Astrocyte of the spinal cord (primary cell): ENCODE data around the gene SEPTIN14.
"Not testable (repeated sequence)": the region's sequence is repeated elsewhere in the genome, so short reads cannot be mapped to it uniquely, and the experiment has no call there.

Experiments used
- DNase-seq: peaks from one replicate; pipeline ENCODE4 v3.0.0; 2011; ENCODE audit warnings: low read depth, low spot score
- H3K4me3 ChIP-seq: 2 replicates; pipeline ENCODE4 v1.5.1; 2011; ENCODE audit warnings: low read depth, mild to moderate bottlenecking, low read length, moderate library complexity
- CTCF ChIP-seq: IDR thresholded peaks from 2 replicates; pipeline ENCODE4 v1.5.1; 2012; ENCODE audit warnings: low read depth, mild to moderate bottlenecking, low read length, inconsistent platforms
- in situ Hi-C: cut with HindIII; loops from 2 replicates; pipeline ENCODE4 v1.10.0; 2017; ENCODE audit warnings: low sequenced_read_pairs

The SEPTIN14 gene

DNA sequence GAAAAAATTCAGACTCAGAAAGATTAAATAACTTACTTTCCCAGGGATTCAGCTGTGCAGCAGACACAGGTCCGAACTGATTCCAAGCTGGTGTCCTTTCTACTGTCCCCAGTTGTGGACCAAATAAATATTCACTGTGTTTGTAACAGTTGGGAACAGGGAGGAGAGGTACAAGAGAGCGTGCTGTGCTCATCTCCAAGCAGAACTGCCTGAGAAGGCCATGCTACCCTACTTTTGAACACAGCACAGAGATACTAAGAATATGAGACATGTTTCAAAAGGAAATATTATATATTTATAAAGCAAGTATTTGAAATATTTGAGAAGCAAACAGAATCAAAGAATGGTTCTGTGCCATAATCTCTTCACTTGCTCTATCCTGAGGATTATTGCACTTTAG lies at the start of gene SEPTIN14:
Gene SEPTIN14 (minus strand): TSS at position 101 of the 400 bp plus-strand sequence. CDS start 756 bp downstream, outside the sequence.
- DNase-seq, H3K4me3 ChIP-seq, in situ Hi-C loops: not testable (repeated sequence)

DNA sequence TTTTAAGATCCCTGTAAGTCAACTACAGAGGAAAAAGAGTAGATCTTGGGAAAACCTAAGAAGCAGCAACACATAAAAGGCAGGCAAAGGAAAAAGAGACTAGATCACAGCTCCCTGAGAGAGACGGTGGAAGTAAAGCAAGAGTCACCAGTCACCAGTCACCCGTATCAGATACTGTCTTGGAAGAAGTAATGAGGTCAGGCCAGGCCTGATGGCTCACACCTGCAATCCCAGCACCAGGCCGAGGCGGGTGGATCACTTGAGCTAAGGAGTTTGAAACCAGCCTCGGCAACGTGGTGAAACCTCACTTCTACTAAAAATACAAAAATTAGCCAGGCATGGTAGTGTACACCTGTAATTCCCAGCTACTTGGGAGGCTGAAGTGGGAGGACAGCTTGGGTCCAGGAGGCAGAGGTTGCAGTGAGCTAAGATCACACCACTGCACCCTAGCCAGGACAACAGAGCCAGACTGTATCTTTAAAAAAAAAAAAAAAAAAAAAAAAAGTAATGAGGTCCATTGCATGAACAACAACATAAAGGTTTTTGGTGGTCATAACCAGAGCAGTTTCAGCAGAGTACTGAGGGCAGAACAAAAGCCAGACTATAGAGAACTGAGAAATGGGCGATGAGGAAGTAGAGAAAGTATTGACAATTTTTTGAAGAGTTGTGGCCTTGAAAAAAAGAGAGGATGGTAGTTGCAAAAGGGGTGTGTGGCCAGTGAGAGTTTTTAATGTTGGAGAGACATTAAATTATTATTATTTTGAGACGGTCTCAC lies 41.6 kb upstream of the SEPTIN14 start:
- no peak for DNase-seq
- TF ChIP-seq CTCF = no peak
- in situ Hi-C loops = no loop called here

GRCh38 chr7:55901059-55901458 lies 38.5 kb upstream of the SEPTIN14 start:
- DNase-seq, H3K4me3 ChIP-seq, in situ Hi-C loops: not testable (repeated sequence)

More for the DNA sequence above, 41.6 kb upstream of the SEPTIN14 start:
- H3K4me3 ChIP-seq = no peak overlapping the region

- TF ChIP-seq CTCF = no peak
- in situ Hi-C loops = no loop called here
- H3K4me3 ChIP-seq = no peak overlapping the region
- DNase-seq = no peak
Measured at GRCh38 chr7:55898287-55898686, 35.7 kb upstream of the SEPTIN14 start.

DNA sequence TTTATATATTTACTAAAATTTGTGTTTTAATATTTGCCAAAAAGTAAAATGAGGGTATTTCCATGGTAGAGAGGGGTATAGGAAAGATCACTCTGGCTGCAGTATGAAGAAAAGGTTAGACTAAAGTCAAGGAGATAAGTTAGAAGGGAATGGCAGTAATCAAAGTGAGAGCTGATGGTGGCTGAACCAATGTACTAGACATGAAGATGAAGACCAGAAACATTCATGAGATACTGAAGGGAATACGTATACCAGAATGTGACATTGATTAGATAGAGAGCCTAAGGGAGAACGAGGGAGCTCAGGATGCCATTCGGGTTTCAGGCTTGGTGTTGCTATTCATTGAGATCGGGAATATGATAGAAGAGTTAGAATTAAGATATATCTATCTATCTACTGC lies 32.5 kb upstream of the SEPTIN14 start:
- H3K4me3 ChIP-seq = no peak overlapping the region
- in situ Hi-C loops = no loop called here
- no peak for DNase-seq
- TF ChIP-seq CTCF = no peak

- in situ Hi-C loops = no loop called here
- DNase-seq = no peak
- TF ChIP-seq CTCF = no peak
- no peak overlapping the region for H3K4me3 ChIP-seq
Measured at GRCh38 chr7:55893940-55894339, 31.4 kb upstream of the SEPTIN14 start.

GRCh38 chr7:55888378-55888777 lies 25.8 kb upstream of the SEPTIN14 start:
- DNase-seq, in situ Hi-C loops: not testable (repeated sequence)
- peak overlapping the region; percentile 59 for H3K4me3 ChIP-seq

GRCh38 chr7:55887821-55888247 lies 25.3 kb upstream of the SEPTIN14 start:
- no peak for TF ChIP-seq CTCF
- peak; percentile 5 for DNase-seq
- H3K4me3 ChIP-seq = peak overlapping the region; percentile 59
- in situ Hi-C loops = no loop called here
